Measurements from ENCODE around the gene REPIN1. TPM values are rescaled to one million over a fixed set of nuclear protein-coding genes. Genes with fewer than 3 reads are reported as not detected.
"Not testable (repeated sequence)": the region's sequence is repeated elsewhere in the genome, so short reads cannot be mapped to it uniquely, and the experiment has no call there.

Gene REPIN1
- total and polyA plus RNA-seq, 2 donors (not counting 1 experiment from before 2014, with no cell fraction given), result 165 to 190 TPM

DNA sequence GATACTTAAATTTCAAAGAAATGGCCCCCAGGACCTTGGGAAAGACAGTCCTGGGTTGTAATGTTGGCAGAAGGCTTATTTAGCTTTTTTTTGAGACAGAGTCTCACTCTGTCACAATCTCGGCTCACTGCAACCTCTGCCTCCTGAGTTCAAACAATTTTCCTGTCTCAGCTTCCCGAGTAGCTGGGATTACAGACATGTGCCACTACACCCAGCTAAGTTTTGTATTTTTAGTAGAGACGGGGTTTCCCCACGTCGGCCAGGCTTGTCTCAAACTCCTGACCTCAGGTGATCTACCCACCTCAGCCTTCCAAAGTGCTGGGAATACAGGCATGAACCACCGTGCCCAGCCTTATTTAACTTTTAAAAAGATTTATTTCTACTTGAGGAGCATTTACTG lies 17.3 kb downstream of the REPIN1 start:
- CTCF ChIA-PET, result interaction anchor here (0.6 to 2.1 kb wide), 4 partner anchors 14 to 31 kb away, joined by 4 read pairs; partner anchors contain the start of gene REPIN1

DNA sequence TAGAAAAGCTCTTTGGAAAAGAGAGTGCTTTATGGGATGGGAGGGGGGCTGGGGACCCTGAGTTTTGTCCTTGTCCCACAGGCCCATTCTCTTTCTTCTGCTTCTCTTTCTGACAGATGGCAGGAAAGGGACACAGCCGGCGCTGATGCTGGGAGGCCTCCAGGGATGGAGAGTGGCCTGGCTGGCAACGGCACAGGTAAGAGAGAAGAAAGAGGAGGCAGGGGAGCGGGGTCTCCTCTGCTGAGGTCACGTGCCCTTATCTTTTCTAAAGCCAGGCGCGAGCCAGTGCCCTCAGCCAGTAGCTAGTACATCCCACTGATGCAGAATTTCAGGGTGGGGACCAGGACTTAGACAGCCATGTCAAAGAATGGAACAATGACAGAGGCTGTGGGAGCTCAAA lies 19.7 kb downstream of the REPIN1 start:
- H3K27ac Mint-ChIP-seq, result no peak overlapping the region
- peaks cover 0 to 3% (median 0%) of the 10 kb centered on the region in 3 donors for H3K9me3 ChIP-seq (ENCODE audit: control extremely low read depth in 1 of 3, control insufficient read depth in 2 of 3, insufficient read depth in 1 of 3, low read length in 2 of 3)
- H3K9ac ChIP-seq (ENCODE audit: low read length), result no peak overlapping the region
- ChIA-PET CTCF (interaction anchor here (0.9 to 2.0 kb wide), 3 partner anchors 23 to 33 kb away, joined by 3 to 6 read pairs (median 4); no protein-coding TSS in a partner anchor), POLR2A (no interaction called here)
- no peak overlapping the region for H3K4me2 ChIP-seq (replicated peaks; ENCODE audit: low read depth, low read length, poor library complexity, severe bottlenecking)
- ATAC-seq (ENCODE audit: low read depth), result no peak
- no peak overlapping the region for H3K4me3 Mint-ChIP-seq
- H3K4me1 Mint-ChIP-seq, result peaks cover 1% of the 10 kb centered on the region
- no peak for DNase-seq
- intact Hi-C loops (cut with micrococcal nuclease), result no loop called here
- H2AFZ ChIP-seq (ENCODE audit: insufficient read depth, low read depth, low read length, poor library complexity, severe bottlenecking), result no peak overlapping the region
- H3K4me1 ChIP-seq (ENCODE audit: control insufficient read depth in 2 of 2, insufficient read depth in 2 of 2, low read length in 2 of 2), result no peaks in the 10 kb centered on the region
- TF ChIP-seq, protein P1, sequence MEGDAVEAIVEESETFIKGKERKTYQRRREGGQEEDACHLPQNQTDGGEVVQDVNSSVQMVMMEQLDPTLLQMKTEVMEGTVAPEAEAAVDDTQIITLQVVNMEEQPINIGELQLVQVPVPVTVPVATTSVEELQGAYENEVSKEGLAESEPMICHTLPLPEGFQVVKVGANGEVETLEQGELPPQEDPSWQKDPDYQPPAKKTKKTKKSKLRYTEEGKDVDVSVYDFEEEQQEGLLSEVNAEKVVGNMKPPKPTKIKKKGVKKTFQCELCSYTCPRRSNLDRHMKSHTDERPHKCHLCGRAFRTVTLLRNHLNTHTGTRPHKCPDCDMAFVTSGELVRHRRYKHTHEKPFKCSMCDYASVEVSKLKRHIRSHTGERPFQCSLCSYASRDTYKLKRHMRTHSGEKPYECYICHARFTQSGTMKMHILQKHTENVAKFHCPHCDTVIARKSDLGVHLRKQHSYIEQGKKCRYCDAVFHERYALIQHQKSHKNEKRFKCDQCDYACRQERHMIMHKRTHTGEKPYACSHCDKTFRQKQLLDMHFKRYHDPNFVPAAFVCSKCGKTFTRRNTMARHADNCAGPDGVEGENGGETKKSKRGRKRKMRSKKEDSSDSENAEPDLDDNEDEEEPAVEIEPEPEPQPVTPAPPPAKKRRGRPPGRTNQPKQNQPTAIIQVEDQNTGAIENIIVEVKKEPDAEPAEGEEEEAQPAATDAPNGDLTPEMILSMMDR (IDR thresholded peaks at IDR 0.05), result no peak
- TF ChIP-seq EZH2 (IDR thresholded peaks at IDR 0.05; ENCODE audit: borderline replicate concordance, insufficient read depth, low read depth, low read length, poor library complexity, severe bottlenecking), result no peak
- 98% methylated on average over 5 of the region's 7 CpGs for WGBS (ENCODE audit: insufficient coverage)
- no peak overlapping the region for H3K4me3 ChIP-seq (ENCODE audit: control extremely low read depth in 1 of 5, extremely low read depth in 1 of 5, insufficient read depth in 1 of 5, low read depth in 2 of 5, low read length in 4 of 5)
- peaks cover 1% of the 10 kb centered on the region for H4K20me1 ChIP-seq (ENCODE audit: control insufficient read depth, insufficient read depth, low read length, poor library complexity, severe bottlenecking)
- H3K27ac ChIP-seq (ENCODE audit: low read length in 2 of 2), result no peak overlapping the region
- H3K79me2 ChIP-seq (ENCODE audit: control insufficient read depth, insufficient read depth, low read length), result no peaks in the 10 kb centered on the region
- H3K9me3 Mint-ChIP-seq (ENCODE audit: insufficient read depth), result no peaks in the 10 kb centered on the region
- no peaks in the 10 kb centered on the region for H3K36me3 ChIP-seq (replicated peaks in 1 of 2; ENCODE audit: control extremely low read depth in 1 of 2, control insufficient read depth in 1 of 2, extremely low read depth in 1 of 2, insufficient read depth in 2 of 2, low read length in 1 of 2)
- H3K27me3 Mint-ChIP-seq, result no peaks in the 10 kb centered on the region
- no peaks in the 10 kb centered on the region for H3K27me3 ChIP-seq (replicated peaks in 1 of 4; ENCODE audit: control extremely low read depth in 1 of 4, control insufficient read depth in 3 of 4, insufficient read depth in 4 of 4, low read length in 3 of 4)

More for the DNA sequence above, 17.3 kb downstream of the REPIN1 start:
- H3K27me3 Mint-ChIP-seq; ATAC-seq (ENCODE audit: low read depth); H4K20me1 ChIP-seq (ENCODE audit: control insufficient read depth, insufficient read depth, low read length, poor library complexity, severe bottlenecking); intact Hi-C loops (cut with micrococcal nuclease); H3K9me3 Mint-ChIP-seq (ENCODE audit: insufficient read depth); H3K27ac Mint-ChIP-seq; DNase-seq; H3K36me3 ChIP-seq (replicated peaks in 1 of 2; ENCODE audit: control extremely low read depth in 1 of 2, control insufficient read depth in 1 of 2, extremely low read depth in 1 of 2, insufficient read depth in 2 of 2, low read length in 1 of 2); H3K27me3 ChIP-seq (replicated peaks in 1 of 4; ENCODE audit: control extremely low read depth in 1 of 4, control insufficient read depth in 3 of 4, insufficient read depth in 4 of 4, low read length in 3 of 4); H3K27ac ChIP-seq (ENCODE audit: low read length in 2 of 2); H3K4me2 ChIP-seq (replicated peaks; ENCODE audit: low read depth, low read length, poor library complexity, severe bottlenecking); H3K4me3 ChIP-seq (ENCODE audit: control extremely low read depth in 1 of 5, extremely low read depth in 1 of 5, insufficient read depth in 1 of 5, low read depth in 2 of 5, low read length in 4 of 5); H3K4me3 Mint-ChIP-seq; H3K9ac ChIP-seq (ENCODE audit: low read length); H2AFZ ChIP-seq (ENCODE audit: insufficient read depth, low read depth, low read length, poor library complexity, severe bottlenecking); H3K9me3 ChIP-seq (ENCODE audit: control extremely low read depth in 1 of 3, control insufficient read depth in 2 of 3, insufficient read depth in 1 of 3, low read length in 2 of 3): not testable (repeated sequence)
- POLR2A ChIA-PET, result interaction anchor here (0.7 kb wide), 1 partner anchor 15 kb away, joined by 3 read pairs; no protein-coding TSS in a partner anchor
- WGBS (ENCODE audit: insufficient coverage), result no CpG with 5 or more reads among the region's 6 CpGs
- H3K4me1 ChIP-seq (ENCODE audit: control insufficient read depth in 2 of 2, insufficient read depth in 2 of 2, low read length in 2 of 2), result peaks cover 0 to 15% of the 10 kb centered on the region in 2 donors
- peaks cover 17% of the 10 kb centered on the region for H3K4me1 Mint-ChIP-seq
- peaks cover 12% of the 10 kb centered on the region for H3K79me2 ChIP-seq (ENCODE audit: control insufficient read depth, insufficient read depth, low read length)
